Peyer's patch (tissue), 4 donors: ENCODE data around the gene MYO15A.

Source experiments
- CTCF ChIP-seq, 6 experiments: fragments of 450-650 bp in 4 of 6; fragments of 200-600 bp in 2 of 6; sonication (generic) in 1 of 6; IDR thresholded peaks; one replicate each; pipeline ENCODE4 v1.5.1; 2017 to 2019; ENCODE audit warnings: antibody characterized with exemption in 6 of 6, mild to moderate bottlenecking in 3 of 6, moderate library complexity in 1 of 6
- POLR2A ChIP-seq, 2 donors: fragments of 450-650 bp; IDR thresholded peaks; one replicate each; pipeline ENCODE4 v1.5.1; 2017; ENCODE audit warnings: antibody characterized with exemption in 2 of 2, mild to moderate bottlenecking in 2 of 2, moderate library complexity in 2 of 2

- no peak for TF ChIP-seq CTCF (IDR thresholded peaks at IDR 0.05)
- no peak for TF ChIP-seq POLR2A (IDR thresholded peaks at IDR 0.05)
Measured at GRCh38 chr17:18194804-18195203, 86.2 kb downstream of the MYO15A start.
